H9 (cell line): ENCODE measurements around the gene MARVELD1. TPM values are rescaled to one million over a fixed set of nuclear protein-coding genes. Genes with fewer than 3 reads are reported as not detected.

Source experiments
- DNase-seq: peaks from one replicate; pipeline ENCODE4 v3.0.0-alpha.2; 2017
- H2AFZ ChIP-seq: one replicate; pipeline ENCODE4 v1.6.1; 2013; ENCODE audit warnings: mild to moderate bottlenecking, low read length, control low read depth, moderate library complexity
- H2AK5ac ChIP-seq: 2 replicates; pipeline ENCODE4 v1.6.1; 2013; ENCODE audit warnings: low read length, control low read depth, mixed read lengths; ENCODE audit not compliant: insufficient read length
- H2BK120ac ChIP-seq: one replicate; pipeline ENCODE4 v1.6.1; 2013; ENCODE audit warnings: low read depth, mild to moderate bottlenecking, low read length, control low read depth, inconsistent platforms; ENCODE audit not compliant: poor library complexity, severe bottlenecking
- H2BK12ac ChIP-seq: 2 replicates; pipeline ENCODE4 v1.6.1; 2013; ENCODE audit warnings: low read length, control low read depth, mixed read lengths, low read depth; ENCODE audit not compliant: insufficient read length
- H2BK15ac ChIP-seq: 2 replicates; pipeline ENCODE4 v1.6.1; 2013; ENCODE audit warnings: low read depth, low read length, control low read depth
- H2BK20ac ChIP-seq: one replicate; pipeline ENCODE4 v1.6.1; 2013; ENCODE audit warnings: low read depth, mild to moderate bottlenecking, low read length, control low read depth, inconsistent platforms; ENCODE audit not compliant: poor library complexity, severe bottlenecking
- H2BK5ac ChIP-seq: 2 replicates; pipeline ENCODE4 v1.6.1; 2013; ENCODE audit warnings: low read length, control low read depth, mixed read lengths; ENCODE audit not compliant: insufficient read length
- H3K14ac ChIP-seq: 2 replicates; pipeline ENCODE4 v1.6.1; 2013; ENCODE audit warnings: low read length, control low read depth; ENCODE audit not compliant: insufficient read depth
- H3K18ac ChIP-seq: 2 replicates; pipeline ENCODE4 v1.6.1; 2013; ENCODE audit warnings: low read depth, mild to moderate bottlenecking, mixed read lengths, low read length, control low read depth; ENCODE audit not compliant: insufficient read length
- H3K23ac ChIP-seq: 2 replicates; pipeline ENCODE4 v1.6.1; 2013; ENCODE audit warnings: low read length, control low read depth, mixed read lengths, low read depth; ENCODE audit not compliant: insufficient read length
- H3K23me2 ChIP-seq: 2 replicates; pipeline ENCODE4 v1.6.1; 2013; ENCODE audit warnings: low read depth, mild to moderate bottlenecking, mixed read lengths, low read length, control low read depth; ENCODE audit not compliant: insufficient read length, poor library complexity, severe bottlenecking
- H3K27ac ChIP-seq: 2 replicates; pipeline ENCODE4 v1.5.1; 2013; ENCODE audit warnings: low read length, control low read depth, mixed read lengths, low read depth; ENCODE audit not compliant: insufficient read length
- H3K27me3 ChIP-seq: 2 replicates; pipeline ENCODE4 v1.6.1; 2013; ENCODE audit warnings: low read length, control low read depth, inconsistent platforms; ENCODE audit not compliant: insufficient read depth
- H3K4ac ChIP-seq: 2 replicates; pipeline ENCODE4 v1.6.1; 2013; ENCODE audit warnings: low read depth, mild to moderate bottlenecking, control low read depth, inconsistent platforms, low read length, moderate library complexity
- H3K4me1 ChIP-seq: 2 replicates; pipeline ENCODE4 v1.6.1; 2013; ENCODE audit warnings: low read length, control low read depth, inconsistent platforms; ENCODE audit not compliant: insufficient read depth
- H3K4me2 ChIP-seq: 2 replicates; pipeline ENCODE4 v1.6.1; 2013; ENCODE audit warnings: low read length, control low read depth, mixed read lengths; ENCODE audit not compliant: insufficient read length, insufficient read depth
- H3K56ac ChIP-seq: 2 replicates; pipeline ENCODE4 v1.6.1; 2013; ENCODE audit warnings: low read depth, mild to moderate bottlenecking, mixed read lengths, low read length, control low read depth; ENCODE audit not compliant: insufficient read length
- H3K79me1 ChIP-seq: 2 replicates; pipeline ENCODE4 v1.6.1; 2013; ENCODE audit warnings: low read depth, mild to moderate bottlenecking, moderate library complexity, low read length, control low read depth, inconsistent platforms; ENCODE audit not compliant: insufficient read depth, poor library complexity, severe bottlenecking
- H3K79me2 ChIP-seq: 2 replicates; pipeline ENCODE4 v1.6.1; 2013; ENCODE audit warnings: low read length, control low read depth, inconsistent platforms; ENCODE audit not compliant: insufficient read depth
- H3K9ac ChIP-seq: 2 replicates; pipeline ENCODE4 v1.6.1; 2013; ENCODE audit warnings: low read length, control low read depth, mixed read lengths; ENCODE audit not compliant: insufficient read length; ENCODE audit errors: extremely low read depth
- H3K9me3 ChIP-seq: one replicate; pipeline ENCODE4 v1.6.1; 2013; ENCODE audit warnings: low read depth, low read length, inconsistent platforms; ENCODE audit not compliant: control insufficient read depth
- H3T11ph ChIP-seq: one replicate; pipeline ENCODE4 v1.6.1; 2013; ENCODE audit warnings: mild to moderate bottlenecking, low read length, control low read depth, inconsistent platforms
- H4K20me1 ChIP-seq: one replicate; pipeline ENCODE4 v1.6.1; 2013; ENCODE audit not compliant: control insufficient read depth, insufficient read length, insufficient read depth
- H4K5ac ChIP-seq: 2 replicates; pipeline ENCODE4 v1.6.1; 2013; ENCODE audit warnings: low read depth, mild to moderate bottlenecking, mixed read lengths, low read length, control low read depth; ENCODE audit not compliant: insufficient read length
- H4K8ac ChIP-seq: replicated peaks from 2 replicates; pipeline ENCODE4 v1.6.1; 2013; ENCODE audit warnings: low read length, control low read depth, mixed read lengths, low read depth; ENCODE audit not compliant: insufficient read length
- H4K91ac ChIP-seq: 2 replicates; pipeline ENCODE4 v1.6.1; 2013; ENCODE audit warnings: low read depth, mild to moderate bottlenecking, moderate library complexity, mixed read lengths, low read length, control low read depth; ENCODE audit not compliant: insufficient read length
- H3K27ac Mint-ChIP-seq, 3 experiments: 2 replicates in 2 of 3; 3 replicates in 1 of 3; pipeline ENCODE4 v1.8.0; 2020 to 2021; ENCODE audit warnings: mixed read lengths in 3 of 3, mild to moderate bottlenecking in 1 of 3, moderate library complexity in 1 of 3
- H3K27me3 Mint-ChIP-seq: 2 replicates; pipeline ENCODE4 v1.8.0; 2021; ENCODE audit warnings: low read depth, mild to moderate bottlenecking, moderate library complexity, mixed read lengths
- H3K36me3 Mint-ChIP-seq, 3 experiments: 2 replicates in 2 of 3; 3 replicates in 1 of 3; pipeline ENCODE4 v1.8.0; 2020 to 2021; ENCODE audit warnings: low read depth in 3 of 3, mixed read lengths in 3 of 3; ENCODE audit not compliant: insufficient read depth in 1 of 3
- H3K4me1 Mint-ChIP-seq, 2 experiments: 2 replicates each; pipeline ENCODE4 v1.8.0; 2020; ENCODE audit warnings: mixed read lengths in 2 of 2
- H3K4me3 Mint-ChIP-seq, 2 experiments: 2 replicates in 1 of 2; 3 replicates in 1 of 2; pipeline ENCODE4 v1.8.0; 2020 to 2021; ENCODE audit warnings: mild to moderate bottlenecking in 2 of 2, mixed read lengths in 2 of 2, moderate library complexity in 1 of 2
- H3K9me3 Mint-ChIP-seq, 2 experiments: 2 replicates in 1 of 2; 3 replicates in 1 of 2; pipeline ENCODE4 v1.8.0; 2020; ENCODE audit warnings: mild to moderate bottlenecking in 2 of 2, mixed read lengths in 2 of 2, moderate library complexity in 1 of 2
- CTCF ChIP-seq: fragments of 200-600 bp; sonication (generic); conservative IDR thresholded peaks from 3 replicates; pipeline ENCODE4 v1.8.0; 2021; ENCODE audit warnings: antibody characterized with exemption, mild to moderate bottlenecking
- WGBS: extraction: QIAGEN DNeasy Blood & Tissue Kit; methylation state at CpG from one replicate; pipeline ENCODE4 v1.1.7; 2013; ENCODE audit warnings: missing lambda C conversion rate, low lambda C conversion rate, mixed read lengths; ENCODE audit not compliant: insufficient read length; ENCODE audit errors: extremely low coverage; 5-methylcytosine and 5-hydroxymethylcytosine counted together
- total RNA-seq: library from RNA; stranded (reverse); gene quantifications from 2 replicates; pipeline ENCODE4 v1.2.1, GENCODE V29; 2021

MARVELD1 gene
- total RNA-seq, 1 experiment from 2014 or later, result 26.7 TPM

GRCh38 chr10:97707134-97707861 is 6.2 kb upstream of the MARVELD1 start:
- H4K8ac ChIP-seq, result no peak overlapping the region
- no peak overlapping the region for H2BK5ac ChIP-seq
- no peak overlapping the region for H3K4ac ChIP-seq
- no peak overlapping the region for H2BK120ac ChIP-seq
- Mint-ChIP-seq H3K9me3 (no peaks in the 10 kb centered on the region; a peak in 1 of 5 replicates), H3K4me1 (peaks cover 11 to 16% of the 10 kb centered on the region in 2 experiments), H3K27ac (no peak overlapping the region), H3K27me3 (peaks cover 12% of the 10 kb centered on the region), H3K4me3 (no peak overlapping the region), H3K36me3 (peaks cover 0 to 2% (median 0%) of the 10 kb centered on the region in 3 experiments; a peak in 1 of 7 replicates)
- no CpG with 5 or more reads among the region's 11 CpGs for WGBS
- H3K9me3 ChIP-seq, result no peaks in the 10 kb centered on the region
- no peak overlapping the region for H4K5ac ChIP-seq
- no peak overlapping the region for H3K23ac ChIP-seq
- no peaks in the 10 kb centered on the region for H4K20me1 ChIP-seq
- no peak overlapping the region for H2BK12ac ChIP-seq
- H3K23me2 ChIP-seq, result no peaks in the 10 kb centered on the region
- H3K56ac ChIP-seq, result no peak overlapping the region
- H3K4me2 ChIP-seq, result no peak overlapping the region
- H2AFZ ChIP-seq, result no peak overlapping the region
- no peak overlapping the region for H2AK5ac ChIP-seq
- H2BK15ac ChIP-seq, result no peak overlapping the region
- no peaks in the 10 kb centered on the region for H3K27me3 ChIP-seq
- no peaks in the 10 kb centered on the region for H3K79me2 ChIP-seq
- no peak overlapping the region for H4K91ac ChIP-seq
- H3T11ph ChIP-seq, result no peak overlapping the region
- no peak overlapping the region for H3K18ac ChIP-seq
- no peak overlapping the region for H3K9ac ChIP-seq
- H3K4me1 ChIP-seq, result no peaks in the 10 kb centered on the region
- H3K79me1 ChIP-seq, result no peaks in the 10 kb centered on the region
- no peak for TF ChIP-seq CTCF
- no peak for DNase-seq
- no peak overlapping the region for H2BK20ac ChIP-seq
- H3K27ac ChIP-seq, result no peak overlapping the region
- 0 out of 2 replicates have a peak overlapping the region, but pooled peaks have one; percentile 28 for H3K14ac ChIP-seq
